Ovary (tissue), 9 donors: ENCODE data around the gene FABP6. TPM values are rescaled to one million over a fixed set of nuclear protein-coding genes. Genes with fewer than 3 reads are reported as not detected.

Experiments
- DNase-seq, 5 donors: peaks; one replicate each; pipeline ENCODE4 v3.0.0-alpha.2; 2019 to 2020
- H3K27ac ChIP-seq, 2 donors: fragments of 200-600 bp; one replicate each; pipeline versions ENCODE4 v1.5.1 to v1.8.0; 2019 to 2022
- H3K27me3 ChIP-seq: fragments of 200-600 bp; one replicate; pipeline ENCODE4 v1.8.0; 2022
- H3K36me3 ChIP-seq: fragments of 200-600 bp; sonication (generic); one replicate; pipeline ENCODE4 v1.5.1; 2019
- H3K4me1 ChIP-seq: one replicate; pipeline ENCODE4 v1.8.1; 2013; ENCODE audit warnings: mild to moderate bottlenecking, moderate library complexity; ENCODE audit not compliant: insufficient read depth
- H3K4me3 ChIP-seq: fragments of 200-600 bp; sonication (generic); one replicate; pipeline ENCODE4 v1.5.1; 2017
- H3K9me3 ChIP-seq, 2 donors: fragments of 200-600 bp in 1 of 2; sonication (generic) in 1 of 2; one replicate each; pipeline versions ENCODE4 v1.5.1 to v1.8.1; 2013 to 2019; ENCODE audit warnings: mild to moderate bottlenecking in 1 of 2, moderate library complexity in 1 of 2
- EP300 ChIP-seq: sonication (generic); formaldehyde crosslinking; IDR thresholded peaks from one replicate; pipeline ENCODE4 v1.6.1; 2017; ENCODE audit warnings: antibody characterized with exemption
- POLR2A ChIP-seq: fragments of 450-650 bp; IDR thresholded peaks from one replicate; pipeline ENCODE4 v1.6.1; 2017; ENCODE audit warnings: antibody characterized with exemption, mild to moderate bottlenecking, moderate library complexity
- WGBS, 3 donors: extraction: QIAGEN DNeasy Blood & Tissue Kit in 1 of 3; methylation state at CpG; one replicate each; pipeline versions ENCODE4 v1.1.5 to v1.1.7; 2013 to 2017; 5-methylcytosine and 5-hydroxymethylcytosine counted together
- intact Hi-C, 4 donors: fragments of 100-400 bp; cut with DNase I; formaldehyde crosslinking; loops; one replicate each; pipeline versions ENCODE4 v1.11.0 to v1.15.1; 2022 to 2023
- polyA plus RNA-seq, 2 donors: library from polyadenylated mRNA; stranded (reverse); fragments of 200-250 nt in 1 of 2; fragments of 350-450 nt in 1 of 2; fragmentation: Illumina TruSeq in 1 of 2; extraction: RNeasy Lipid Tissue Mini Kit (QIAGEN cat#74804) in 1 of 2; gene quantifications; one replicate each; pipeline ENCODE4 v1.2.3, GENCODE V29; 2013 to 2014
- total RNA-seq, 7 donors: library from RNA; depleted of rRNA in 2 of 7; stranded (reverse); fragments of >200 nt in 2 of 7; fragmentation: NEBNext Ultra II Directional in 3 of 7; extraction: Animal tissue kit (Norgen Biotek cat#: 25700) in 3 of 7; gene quantifications; one replicate each; pipeline versions ENCODE4 v1.1.0 to v1.2.4, GENCODE V29; 2016 to 2023
- TF ChIP-seq, protein P1 (sequence below), 3 donors: fragments of 450-650 bp in 2 of 3; fragments of 200-600 bp in 1 of 3; IDR thresholded peaks; one replicate each; pipeline versions ENCODE4 v1.5.1 to v1.8.0; 2016 to 2022; ENCODE audit warnings: antibody characterized with exemption in 3 of 3, mild to moderate bottlenecking in 1 of 3
- donor health status: DM: no; HTN: no; CAD: no; lungs with moderate emphysema.
- donor health status: DM: no; HTN: no; CAD: no.
- donor health status: Bipolar disorder and iron deficiency.
- donor health status: DM: yes; HTN: yes; CAD: no.
- donor health status: DM: no; HTN: no; CAD: no.
- donor health status: DM: yes; HTN: yes; CAD: no.

The FABP6 gene
- total and polyA plus RNA-seq, 9 donors = 0.83 to 10.6 (median 2.8) TPM; not detected in 5

DNA sequence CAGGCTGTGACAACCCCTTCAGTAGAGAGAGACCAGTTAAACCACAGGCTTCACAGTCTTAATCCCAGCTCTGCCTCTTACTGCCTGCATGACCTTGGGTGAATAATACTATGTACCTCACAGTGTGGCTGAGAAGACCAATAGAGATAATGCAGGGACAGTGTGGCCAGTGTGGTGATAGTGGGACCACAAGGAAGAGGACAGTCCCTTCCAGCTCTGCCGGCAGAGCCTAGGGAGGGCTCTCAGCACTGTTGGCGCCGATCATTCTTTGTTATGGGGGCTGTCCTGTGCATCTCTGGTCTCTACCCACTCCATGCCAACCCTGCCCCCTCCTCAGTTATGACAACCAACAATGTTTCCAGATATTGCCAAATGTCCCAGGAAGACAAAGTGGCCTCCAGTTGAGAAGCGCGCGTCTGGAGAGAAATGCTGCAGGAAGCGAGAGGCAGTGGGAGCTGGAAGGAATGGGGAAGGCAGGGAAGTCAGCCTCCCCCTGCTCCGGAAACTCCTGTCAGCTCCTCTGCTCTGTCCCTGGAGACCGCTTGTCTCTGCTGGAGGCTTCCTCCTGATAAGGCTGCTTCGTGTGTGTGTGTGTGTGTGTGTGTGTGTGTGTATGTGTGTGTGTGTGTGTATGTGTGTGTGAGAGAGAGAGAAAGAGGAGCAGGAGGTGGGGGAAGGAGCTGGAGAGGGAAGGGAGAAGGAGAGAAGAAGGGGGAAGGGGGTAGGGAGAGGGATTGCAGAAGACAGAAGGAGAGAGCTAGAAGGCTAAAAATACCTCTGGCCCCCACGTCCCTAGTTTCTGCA lies 31.8 kb upstream of the FABP6 start:
- TF ChIP-seq EP300 = no peak
- intact Hi-C loops = loop anchor here in 3 of 4 donors (1.0 to 10.0 kb wide), 6 partner anchors 83 to 175 kb away; partner anchors contain the start of gene PWWP2A (in 1 of the 3)
- Histone ChIP-seq H3K9me3 (no peaks in the 10 kb centered on the region), H3K36me3 (no peaks in the 10 kb centered on the region), H3K4me3 (no peak overlapping the region), H3K27me3 (no peaks in the 10 kb centered on the region), H3K4me1 (peaks cover 1% of the 10 kb centered on the region), H3K27ac (no peak overlapping the region)
- 21 to 28% (median 26%) methylated on average over 11 of the region's 11 CpGs for WGBS, 3 donors
- DNase-seq = peak in 4 of 5 donors; percentile 29 to 54 (median 40)

DNA sequence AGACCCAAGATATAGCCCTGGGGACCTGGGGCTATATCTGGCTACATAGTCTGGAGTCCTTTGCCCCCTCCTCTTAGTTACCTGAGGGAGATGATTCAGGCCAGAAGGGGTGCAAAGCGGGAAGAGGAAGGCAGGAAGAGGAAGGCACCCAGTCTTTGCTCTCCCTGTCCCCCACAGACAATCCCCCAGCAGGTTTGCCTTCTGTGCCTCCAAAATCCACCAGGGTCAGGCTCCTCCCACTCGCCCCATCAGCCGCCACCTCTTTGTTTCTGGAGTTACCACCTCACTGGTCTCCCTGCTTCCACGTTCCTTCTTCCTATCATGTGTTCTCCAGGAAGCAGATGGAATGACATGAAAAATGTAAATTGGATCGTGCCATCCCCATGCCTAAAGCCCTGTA lies 31.2 kb upstream of the FABP6 start:
- intact Hi-C loops = loop anchor here in 3 of 4 donors (1.0 to 10.0 kb wide), 6 partner anchors 83 to 176 kb away; partner anchors contain the start of gene PWWP2A (in 1 of the 3)
- DNase-seq = no peak
- TF ChIP-seq POLR2A = no peak
- no peak for TF ChIP-seq EP300
- TF ChIP-seq, protein P1, sequence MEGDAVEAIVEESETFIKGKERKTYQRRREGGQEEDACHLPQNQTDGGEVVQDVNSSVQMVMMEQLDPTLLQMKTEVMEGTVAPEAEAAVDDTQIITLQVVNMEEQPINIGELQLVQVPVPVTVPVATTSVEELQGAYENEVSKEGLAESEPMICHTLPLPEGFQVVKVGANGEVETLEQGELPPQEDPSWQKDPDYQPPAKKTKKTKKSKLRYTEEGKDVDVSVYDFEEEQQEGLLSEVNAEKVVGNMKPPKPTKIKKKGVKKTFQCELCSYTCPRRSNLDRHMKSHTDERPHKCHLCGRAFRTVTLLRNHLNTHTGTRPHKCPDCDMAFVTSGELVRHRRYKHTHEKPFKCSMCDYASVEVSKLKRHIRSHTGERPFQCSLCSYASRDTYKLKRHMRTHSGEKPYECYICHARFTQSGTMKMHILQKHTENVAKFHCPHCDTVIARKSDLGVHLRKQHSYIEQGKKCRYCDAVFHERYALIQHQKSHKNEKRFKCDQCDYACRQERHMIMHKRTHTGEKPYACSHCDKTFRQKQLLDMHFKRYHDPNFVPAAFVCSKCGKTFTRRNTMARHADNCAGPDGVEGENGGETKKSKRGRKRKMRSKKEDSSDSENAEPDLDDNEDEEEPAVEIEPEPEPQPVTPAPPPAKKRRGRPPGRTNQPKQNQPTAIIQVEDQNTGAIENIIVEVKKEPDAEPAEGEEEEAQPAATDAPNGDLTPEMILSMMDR (IDR thresholded peaks at IDR 0.05) = no peak
- H3K9me3 ChIP-seq = no peaks in the 10 kb centered on the region
- no peaks in the 10 kb centered on the region for H3K27me3 ChIP-seq
- H3K27ac ChIP-seq = no peak overlapping the region
- no peak overlapping the region for H3K4me3 ChIP-seq
- H3K36me3 ChIP-seq = no peaks in the 10 kb centered on the region
- peaks cover 1% of the 10 kb centered on the region for H3K4me1 ChIP-seq
- 77 to 90% (median 83%) methylated on average over 5 of the region's 5 CpGs for WGBS, 3 donors

DNA sequence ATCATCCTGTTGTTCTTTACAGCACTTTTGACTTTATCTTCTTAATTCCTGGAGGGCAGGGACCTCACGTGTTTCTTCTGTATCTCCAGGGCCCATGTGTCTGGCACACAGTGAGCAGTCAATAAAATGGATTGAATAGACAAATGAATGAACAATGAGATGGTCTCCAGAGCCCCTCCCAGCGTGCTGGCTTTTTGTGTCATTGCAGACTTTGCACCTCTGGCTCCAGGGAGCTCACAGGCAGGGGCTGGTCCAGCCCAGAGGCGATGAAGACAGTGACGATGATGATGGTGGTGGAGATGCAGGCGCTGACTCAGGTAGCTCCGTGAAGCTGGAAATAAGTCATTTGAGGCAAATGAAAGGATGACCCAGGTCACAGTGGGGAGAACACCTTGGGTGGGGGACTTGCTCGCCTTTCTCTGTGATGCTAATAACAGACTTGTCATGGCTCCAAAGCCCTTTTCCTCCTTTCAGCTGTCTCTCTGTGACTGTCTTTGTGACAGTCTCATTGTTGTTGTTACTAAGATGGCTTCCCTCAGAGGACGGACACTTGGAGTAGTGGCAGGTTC lies 30.4 kb upstream of the FABP6 start:
- peaks cover 1% of the 10 kb centered on the region for H3K4me1 ChIP-seq
- TF ChIP-seq POLR2A (no peak), EP300 (no peak)
- TF ChIP-seq, protein P1 (IDR thresholded peaks at IDR 0.05) = no peak

DNA sequence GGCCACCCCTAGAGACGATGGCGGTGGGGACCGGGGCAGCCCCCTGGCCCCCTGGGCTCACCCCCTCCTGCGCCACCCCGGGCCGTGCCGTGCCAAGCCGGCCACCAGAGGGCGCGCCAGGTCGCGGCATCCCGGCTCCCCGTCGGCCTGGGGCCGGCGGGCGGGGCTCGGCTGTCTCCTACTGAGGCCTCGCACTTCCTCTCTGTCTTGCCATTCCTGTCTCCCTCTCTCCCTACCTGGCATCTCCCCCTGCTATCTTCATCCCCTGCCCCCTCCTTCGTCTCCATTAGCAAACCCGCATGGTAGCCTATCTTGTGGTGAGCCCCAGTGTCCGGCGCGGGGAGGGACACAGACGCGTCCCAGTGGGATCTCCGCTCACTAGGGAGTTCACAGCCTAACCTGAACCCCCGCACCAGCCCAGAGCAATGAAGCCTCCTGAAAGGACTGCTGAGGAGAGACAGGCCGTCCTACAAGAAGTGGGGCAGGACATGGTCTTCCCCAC lies 29.8 kb upstream of the FABP6 start:
- H3K9me3 ChIP-seq = no peaks in the 10 kb centered on the region
- WGBS, 3 donors = 2 to 4% (median 2%) methylated on average over 15 to 30 of the region's 30 CpGs
- DNase-seq = peak; percentile 68 to 87 (median 80)
- H3K4me1 ChIP-seq = peaks cover 1% of the 10 kb centered on the region
- H3K27me3 ChIP-seq = no peaks in the 10 kb centered on the region
- TF ChIP-seq POLR2A = no peak
- TF ChIP-seq, protein P1 (IDR thresholded peaks at IDR 0.05) = peak; percentile 83 to 95 (median 93)
- H3K27ac ChIP-seq = no peak overlapping the region
- H3K4me3 ChIP-seq = peak overlapping the region; percentile 28
- no peaks in the 10 kb centered on the region for H3K36me3 ChIP-seq
- intact Hi-C loops = loop anchor here in 3 of 4 donors (2.0 to 10.0 kb wide), 5 partner anchors 85 to 177 kb away; partner anchors contain the start of gene PWWP2A (in 1 of the 3)

More for the DNA sequence above, 30.4 kb upstream of the FABP6 start:
- WGBS, 3 donors = 58 to 66% (median 62%) methylated on average over 8 of the region's 8 CpGs
- intact Hi-C loops = loop anchor here in 3 of 4 donors (1.0 to 10.0 kb wide), 6 partner anchors 84 to 177 kb away; partner anchors contain the start of gene PWWP2A (in 1 of the 3)
- no peaks in the 10 kb centered on the region for H3K27me3 ChIP-seq
- no peaks in the 10 kb centered on the region for H3K9me3 ChIP-seq
- H3K27ac ChIP-seq = no peak overlapping the region
- H3K4me3 ChIP-seq = no peak overlapping the region
- no peak for DNase-seq
- no peaks in the 10 kb centered on the region for H3K36me3 ChIP-seq
